SK-N-SH treated with all-trans-retinoic acid at 6 μM for 48 hours (cell line): ENCODE results near the gene TMPRSS4.

Experiments used
- ATAC-seq: fragments of 200-7000 bp; cut with Tn5 transposase; 3 replicates; pipeline ENCODE4 v1.9.1; 2020; ENCODE audit warnings: mild to moderate bottlenecking, moderate library complexity
- ARNTL ChIP-seq: fragments of 450-650 bp; formaldehyde crosslinking; IDR thresholded peaks from 2 replicates; pipeline ENCODE4 v1.5.0; 2020; ENCODE audit warnings: low read depth, mild to moderate bottlenecking, moderate library complexity, borderline replicate concordance
- BACH2 ChIP-seq: fragments of 250-450 bp; sonication (Bioruptor Pico); IDR thresholded peaks from 2 replicates; pipeline ENCODE4 v1.9.0; 2021; ENCODE audit warnings: mild to moderate bottlenecking, borderline replicate concordance
- CREB5 ChIP-seq: fragments of 250-450 bp; sonication (Bioruptor Pico); IDR thresholded peaks from 2 replicates; pipeline ENCODE4 v1.5.1; 2020; ENCODE audit warnings: low read depth, mild to moderate bottlenecking, moderate library complexity
- CSDC2 ChIP-seq: fragments of 250-450 bp; sonication (Bioruptor Pico); IDR thresholded peaks from 2 replicates; pipeline ENCODE4 v1.5.0; 2020; ENCODE audit warnings: mild to moderate bottlenecking, moderate library complexity
- CSRNP3 ChIP-seq: fragments of 250-450 bp; sonication (Bioruptor Pico); IDR thresholded peaks from 2 replicates; pipeline ENCODE4 v1.5.1; 2021; ENCODE audit warnings: mild to moderate bottlenecking, moderate library complexity
- ESRRG ChIP-seq: fragments of 250-450 bp; sonication (Bioruptor Pico); IDR thresholded peaks from 2 replicates; pipeline ENCODE4 v1.6.1; 2021; ENCODE audit warnings: mild to moderate bottlenecking
- GLIS3 ChIP-seq: fragments of 250-450 bp; sonication (Bioruptor Pico); IDR thresholded peaks from 2 replicates; pipeline ENCODE4 v1.5.0; 2020; ENCODE audit warnings: mild to moderate bottlenecking, moderate library complexity
- ISL1 ChIP-seq: fragments of 250-450 bp; sonication (Bioruptor Pico); IDR thresholded peaks from 2 replicates; pipeline ENCODE4 v2.1.2; 2022; ENCODE audit warnings: mild to moderate bottlenecking, moderate library complexity
- OSR1 ChIP-seq: fragments of 250-450 bp; sonication (Bioruptor Pico); IDR thresholded peaks from 2 replicates; pipeline ENCODE4 v1.8.0; 2022; ENCODE audit warnings: moderate library complexity, mild to moderate bottlenecking, inconsistent platforms
- PATZ1 ChIP-seq: fragments of 250-450 bp; sonication (Bioruptor Pico); IDR thresholded peaks from 2 replicates; pipeline ENCODE4 v1.8.0; 2020; ENCODE audit warnings: mild to moderate bottlenecking, moderate library complexity, borderline replicate concordance
- POU6F1 ChIP-seq: fragments of 250-450 bp; sonication (Bioruptor Pico); IDR thresholded peaks from 2 replicates; pipeline ENCODE4 v1.8.0; 2021; ENCODE audit warnings: low read depth, mild to moderate bottlenecking, moderate library complexity, borderline replicate concordance
- PPARA ChIP-seq: fragments of 250-450 bp; sonication (Bioruptor Pico); IDR thresholded peaks from 2 replicates; pipeline ENCODE4 v1.5.0; 2020; ENCODE audit warnings: mild to moderate bottlenecking, borderline replicate concordance
- RARB ChIP-seq: fragments of 250-450 bp; sonication (Bioruptor Pico); IDR thresholded peaks from 2 replicates; pipeline ENCODE4 v1.8.0; 2021; ENCODE audit warnings: mild to moderate bottlenecking, moderate library complexity
- SNAI2 ChIP-seq: fragments of 250-450 bp; sonication (Bioruptor Pico); IDR thresholded peaks from 2 replicates; pipeline ENCODE4 v1.5.0; 2020; ENCODE audit warnings: mild to moderate bottlenecking, moderate library complexity
- TCF4 ChIP-seq: fragments of 250-450 bp; sonication (Bioruptor Pico); IDR thresholded peaks from 2 replicates; pipeline ENCODE4 v1.8.0; 2021; ENCODE audit warnings: mild to moderate bottlenecking, moderate library complexity, borderline replicate concordance
- TOX ChIP-seq: fragments of 250-450 bp; sonication (Bioruptor Pico); IDR thresholded peaks from 2 replicates; pipeline ENCODE4 v1.8.0; 2021; ENCODE audit warnings: mild to moderate bottlenecking, moderate library complexity, borderline replicate concordance
- ZC3H10 ChIP-seq: fragments of 250-450 bp; sonication (Bioruptor Pico); IDR thresholded peaks from 2 replicates; pipeline ENCODE4 v1.5.1; 2021; ENCODE audit warnings: mild to moderate bottlenecking, moderate library complexity
- ZFP3 ChIP-seq: fragments of 250-450 bp; sonication (Bioruptor Pico); IDR thresholded peaks from 2 replicates; pipeline ENCODE4 v1.5.0; 2020; ENCODE audit warnings: mild to moderate bottlenecking, moderate library complexity
- ZFP30 ChIP-seq: fragments of 450-650 bp; formaldehyde crosslinking; IDR thresholded peaks from 2 replicates; pipeline ENCODE4 v1.5.0; 2022; ENCODE audit warnings: mild to moderate bottlenecking, moderate library complexity
- ZNF565 ChIP-seq: fragments of 450-650 bp; formaldehyde crosslinking; conservative IDR thresholded peaks from 2 replicates; pipeline ENCODE4 v1.5.0; 2020; ENCODE audit warnings: low read depth, mild to moderate bottlenecking, moderate library complexity
- ZNF70 ChIP-seq: fragments of 450-650 bp; formaldehyde crosslinking; IDR thresholded peaks from 2 replicates; pipeline ENCODE4 v1.5.0; 2020; ENCODE audit warnings: mild to moderate bottlenecking, moderate library complexity
- ZNF8 ChIP-seq: fragments of 450-650 bp; formaldehyde crosslinking; IDR thresholded peaks from 2 replicates; pipeline ENCODE4 v1.5.0; 2020; ENCODE audit warnings: mild to moderate bottlenecking, moderate library complexity

The TMPRSS4 gene

GRCh38 chr11:118168751-118169150 is 91.9 kb downstream of the TMPRSS4 start:
- no peak for ATAC-seq
- TF ChIP-seq CREB5 (CRISPR knock-in tag): no peak

- TF ChIP-seq RARB (CRISPR knock-in tag) (no peak), TCF4 (CRISPR knock-in tag) (no peak), PPARA (CRISPR knock-in tag) (no peak), POU6F1 (no peak), ZFP30 (CRISPR knock-in tag) (no peak), TOX (CRISPR knock-in tag) (no peak), ZC3H10 (no peak), ARNTL (CRISPR knock-in tag) (no peak), GLIS3 (CRISPR knock-in tag) (no peak), OSR1 (CRISPR knock-in tag) (no peak), CSRNP3 (no peak), SNAI2 (CRISPR knock-in tag) (no peak), PATZ1 (no peak), ZNF565 (CRISPR knock-in tag) (no peak), ZNF8 (CRISPR knock-in tag) (no peak), ESRRG (CRISPR knock-in tag) (no peak)
- ATAC-seq: no peak
Measured at GRCh38 chr11:118169300-118170140, 92.6 kb downstream of the TMPRSS4 start.

GRCh38 chr11:118170231-118170630 is 93.4 kb downstream of the TMPRSS4 start:
- no peak for TF ChIP-seq SNAI2 (CRISPR knock-in tag)

GRCh38 chr11:118170882-118171268 is 94.0 kb downstream of the TMPRSS4 start:
- ATAC-seq: no peak
- TF ChIP-seq CSDC2 (no peak), TCF4 (CRISPR knock-in tag) (no peak), ZNF70 (CRISPR knock-in tag) (no peak), ZFP3 (CRISPR knock-in tag) (no peak), POU6F1 (no peak), ZC3H10 (no peak), PATZ1 (no peak), CSRNP3 (no peak), ESRRG (CRISPR knock-in tag) (no peak), BACH2 (no peak), SNAI2 (CRISPR knock-in tag) (no peak), PPARA (CRISPR knock-in tag) (no peak), RARB (CRISPR knock-in tag) (no peak), ARNTL (CRISPR knock-in tag) (no peak), ISL1 (CRISPR knock-in tag) (no peak)

More at GRCh38 chr11:118170231-118170630, 93.4 kb downstream of the TMPRSS4 start:
- ATAC-seq: no peak
